Tibial artery (tissue), 4 donors: ENCODE data around the gene RBBP6.

Experiments
- DNase-seq, 2 donors: peaks; one replicate each; pipeline ENCODE4 v3.0.0-alpha.2; 2019
- H3K27ac ChIP-seq, 2 donors: fragments of 200-600 bp; sonication (generic) in 1 of 2; 1 replicate in 1 of 2; 2 replicates in 1 of 2; pipeline ENCODE4 v1.5.1; 2018 to 2019; ENCODE audit warnings: mild to moderate bottlenecking in 1 of 2
- H3K27me3 ChIP-seq, 2 donors: fragments of 200-600 bp; sonication (generic) in 1 of 2; one replicate each; pipeline versions ENCODE4 v1.5.1 to v1.6.0; 2016 to 2019
- H3K36me3 ChIP-seq, 3 donors: fragments of 200-600 bp; sonication (generic) in 2 of 3; one replicate each; pipeline ENCODE4 v1.5.1; 2016 to 2019; ENCODE audit warnings: mild to moderate bottlenecking in 2 of 3
- H3K4me1 ChIP-seq, 4 donors: fragments of 200-600 bp; sonication (generic) in 2 of 4; 1 replicate in 3 of 4; 2 replicates in 1 of 4; pipeline ENCODE4 v1.5.1; 2016 to 2019
- H3K4me3 ChIP-seq, 2 donors: fragments of 200-600 bp; sonication (generic) in 1 of 2; 1 replicate in 1 of 2; 2 replicates in 1 of 2; pipeline ENCODE4 v1.5.1; 2018 to 2019; ENCODE audit warnings: mild to moderate bottlenecking in 2 of 2
- H3K9me3 ChIP-seq, 3 donors: fragments of 200-600 bp; sonication (generic) in 1 of 3; one replicate each; pipeline ENCODE4 v1.5.1; 2016 to 2019
- intact Hi-C: fragments of 100-400 bp; cut with DNase I; formaldehyde crosslinking; loops from one replicate; pipeline ENCODE4 v1.15.0; 2023; ENCODE audit warnings: low total_unique reads
- TF ChIP-seq, protein P1 (sequence below), 2 experiments: fragments of 200-600 bp in 1 of 2; fragments of 450-650 bp in 1 of 2; IDR thresholded peaks; one replicate each; pipeline ENCODE4 v1.5.1; 2017 to 2019; ENCODE audit warnings: antibody characterized with exemption in 2 of 2, mild to moderate bottlenecking in 1 of 2, moderate library complexity in 1 of 2

The RBBP6 gene

DNA sequence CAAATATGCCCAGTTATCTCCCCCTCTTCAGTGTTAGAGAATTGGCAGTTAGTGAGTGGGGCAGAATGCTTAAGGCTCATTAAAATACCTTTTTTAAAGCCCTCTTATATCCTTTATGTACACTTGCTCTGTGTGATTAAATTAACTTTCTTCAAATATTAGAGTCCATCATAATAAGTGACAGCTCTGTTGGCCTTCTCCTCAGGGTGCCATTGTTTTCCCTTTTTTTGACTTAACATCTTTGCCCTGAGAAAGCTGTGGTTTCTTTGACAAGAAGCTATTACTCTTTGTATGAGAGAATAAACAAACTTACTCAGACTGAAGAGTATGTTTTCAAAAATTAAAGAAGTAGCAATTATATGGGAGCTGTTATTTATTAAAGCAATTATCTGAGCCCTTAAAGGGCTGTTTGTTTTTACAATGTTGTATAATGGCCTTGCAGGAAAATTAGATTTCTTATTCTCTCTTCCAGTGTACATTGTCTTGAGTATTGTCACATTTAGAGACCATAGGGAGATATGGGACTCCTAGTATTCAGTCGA lies 13.4 kb downstream of the RBBP6 start:
- intact Hi-C loops, result no loop called here
- H3K4me3 ChIP-seq, result no peak overlapping the region
- H3K36me3 ChIP-seq, result peaks cover 25 to 57% (median 53%) of the 10 kb centered on the region in 3 donors
- no peaks in the 10 kb centered on the region for H3K27me3 ChIP-seq
- no peaks in the 10 kb centered on the region for H3K9me3 ChIP-seq
- peaks cover 0 to 38% (median 3%) of the 10 kb centered on the region in 4 donors for H3K4me1 ChIP-seq
- TF ChIP-seq, protein P1, sequence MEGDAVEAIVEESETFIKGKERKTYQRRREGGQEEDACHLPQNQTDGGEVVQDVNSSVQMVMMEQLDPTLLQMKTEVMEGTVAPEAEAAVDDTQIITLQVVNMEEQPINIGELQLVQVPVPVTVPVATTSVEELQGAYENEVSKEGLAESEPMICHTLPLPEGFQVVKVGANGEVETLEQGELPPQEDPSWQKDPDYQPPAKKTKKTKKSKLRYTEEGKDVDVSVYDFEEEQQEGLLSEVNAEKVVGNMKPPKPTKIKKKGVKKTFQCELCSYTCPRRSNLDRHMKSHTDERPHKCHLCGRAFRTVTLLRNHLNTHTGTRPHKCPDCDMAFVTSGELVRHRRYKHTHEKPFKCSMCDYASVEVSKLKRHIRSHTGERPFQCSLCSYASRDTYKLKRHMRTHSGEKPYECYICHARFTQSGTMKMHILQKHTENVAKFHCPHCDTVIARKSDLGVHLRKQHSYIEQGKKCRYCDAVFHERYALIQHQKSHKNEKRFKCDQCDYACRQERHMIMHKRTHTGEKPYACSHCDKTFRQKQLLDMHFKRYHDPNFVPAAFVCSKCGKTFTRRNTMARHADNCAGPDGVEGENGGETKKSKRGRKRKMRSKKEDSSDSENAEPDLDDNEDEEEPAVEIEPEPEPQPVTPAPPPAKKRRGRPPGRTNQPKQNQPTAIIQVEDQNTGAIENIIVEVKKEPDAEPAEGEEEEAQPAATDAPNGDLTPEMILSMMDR (IDR thresholded peaks at IDR 0.05), result no peak
- no peak for DNase-seq
- no peak overlapping the region for H3K27ac ChIP-seq

DNA sequence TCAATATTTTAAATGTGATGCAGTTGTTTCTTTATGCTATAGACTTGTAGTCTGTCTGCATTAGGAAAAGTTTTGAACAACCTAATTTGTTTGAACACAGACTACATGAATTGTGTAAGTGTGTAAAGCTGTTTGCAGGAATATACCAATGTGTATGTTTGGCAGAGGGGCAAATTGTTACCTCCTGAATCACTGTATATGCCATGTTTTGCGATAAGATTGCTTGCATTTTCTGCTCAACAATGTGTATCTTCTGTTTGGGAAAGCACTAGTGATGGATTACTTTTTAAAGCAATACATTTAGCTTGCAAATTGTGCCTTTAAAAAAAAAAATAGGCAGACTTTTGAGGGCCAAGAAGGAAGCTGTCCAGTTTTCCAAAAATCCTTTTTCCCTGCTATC lies 14.6 kb downstream of the RBBP6 start:
- Histone ChIP-seq H3K9me3 (no peaks in the 10 kb centered on the region), H3K27me3 (no peaks in the 10 kb centered on the region), H3K36me3 (peaks cover 25 to 66% (median 45%) of the 10 kb centered on the region in 3 donors), H3K4me3 (no peak overlapping the region), H3K4me1 (peaks cover 0 to 32% (median 3%) of the 10 kb centered on the region in 4 donors), H3K27ac (no peak overlapping the region)
- DNase-seq, result no peak
- TF ChIP-seq, protein P1 (IDR thresholded peaks at IDR 0.05), result no peak
- intact Hi-C loops, result no loop called here

DNA sequence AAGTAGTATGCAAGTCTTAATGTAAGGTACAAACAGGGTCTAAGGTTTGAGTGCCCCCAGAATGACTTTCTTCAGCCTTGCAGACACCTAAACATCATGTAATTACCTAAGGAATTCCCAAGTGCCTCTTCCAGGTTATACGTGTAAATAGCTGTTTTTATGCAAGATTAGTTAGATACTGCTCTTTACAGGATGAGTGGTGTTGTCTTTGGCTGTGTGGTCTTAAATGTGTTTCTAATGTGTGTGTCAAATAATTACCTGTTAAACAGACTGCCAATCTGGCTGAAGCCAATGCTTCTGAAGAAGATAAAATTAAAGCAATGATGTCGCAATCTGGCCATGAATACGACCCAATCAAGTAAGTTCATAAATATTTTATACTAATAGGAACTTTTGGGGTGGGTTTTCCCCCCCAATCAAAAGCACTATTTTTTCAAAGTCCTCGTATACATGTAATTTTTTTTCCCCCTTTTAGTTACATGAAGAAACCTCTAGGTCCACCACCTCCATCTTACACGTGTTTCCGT lies 16.0 kb downstream of the RBBP6 start:
- intact Hi-C loops, result no loop called here
- TF ChIP-seq, protein P1 (IDR thresholded peaks at IDR 0.05), result no peak
- Histone ChIP-seq H3K27me3 (no peaks in the 10 kb centered on the region), H3K4me3 (no peak overlapping the region), H3K27ac (no peak overlapping the region), H3K4me1 (peaks cover 0 to 21% (median 2%) of the 10 kb centered on the region in 4 donors), H3K9me3 (no peaks in the 10 kb centered on the region), H3K36me3 (peaks cover 26 to 70% (median 51%) of the 10 kb centered on the region in 3 donors)
- no peak for DNase-seq

DNA sequence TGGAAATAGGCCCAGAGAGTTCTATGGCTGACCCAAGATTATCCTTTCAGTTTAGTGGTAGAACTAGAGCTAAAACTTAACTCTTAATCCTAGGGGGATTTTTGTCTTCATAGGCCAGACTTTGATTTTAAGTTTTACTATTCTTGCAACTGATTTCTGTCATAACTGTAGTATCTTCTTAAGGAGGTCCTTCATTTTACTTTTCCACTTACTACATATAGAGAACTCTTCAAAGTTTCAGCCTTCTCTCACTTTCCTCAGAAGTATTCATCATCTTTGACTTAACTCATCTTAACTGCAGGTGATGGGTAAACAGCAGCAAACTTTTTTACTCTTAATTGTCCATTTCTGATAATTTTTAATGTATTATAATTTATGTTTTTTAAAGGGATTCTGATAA lies 23.4 kb downstream of the RBBP6 start:
- Histone ChIP-seq H3K27me3 (no peaks in the 10 kb centered on the region), H3K4me1 (no peaks in the 10 kb centered on the region), H3K27ac (no peak overlapping the region), H3K36me3 (peaks cover 79 to 98% (median 91%) of the 10 kb centered on the region in 3 donors), H3K4me3 (no peak overlapping the region), H3K9me3 (no peaks in the 10 kb centered on the region)
- TF ChIP-seq, protein P1 (IDR thresholded peaks at IDR 0.05), result no peak
- intact Hi-C loops, result loop anchor here (10.0 kb wide), 2 partner anchors 252 to 382 kb away; no protein-coding TSS in a partner anchor
- no peak for DNase-seq

DNA sequence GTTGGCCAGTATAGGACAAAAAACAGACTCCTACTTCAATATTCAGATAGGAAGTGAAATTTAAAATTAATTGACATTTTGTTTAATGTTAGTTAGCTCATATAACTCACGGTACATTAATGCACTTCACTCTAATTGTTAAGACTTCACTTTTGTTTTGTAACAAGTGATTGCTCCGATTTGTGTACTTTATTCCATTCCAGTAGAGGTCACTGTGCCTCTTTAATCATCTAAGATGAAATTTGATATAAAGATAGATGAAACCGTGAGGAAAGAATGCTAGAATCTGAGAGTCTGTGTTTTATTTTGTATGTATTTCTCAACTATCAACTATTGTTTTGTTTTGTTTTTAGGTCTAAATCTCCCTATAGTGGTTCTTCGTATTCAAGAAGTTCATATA lies 29.0 kb downstream of the RBBP6 start:
- no peak overlapping the region for H3K27ac ChIP-seq
- no peak for DNase-seq
- no peaks in the 10 kb centered on the region for H3K27me3 ChIP-seq
- no peaks in the 10 kb centered on the region for H3K9me3 ChIP-seq
- TF ChIP-seq, protein P1 (IDR thresholded peaks at IDR 0.05), result peak; percentile 14
- H3K36me3 ChIP-seq, result peaks cover 82 to 86% (median 83%) of the 10 kb centered on the region in 3 donors
- H3K4me3 ChIP-seq, result no peak overlapping the region
- H3K4me1 ChIP-seq, result no peaks in the 10 kb centered on the region
- intact Hi-C loops, result loop anchor here (10.0 kb wide), 2 partner anchors 246 to 376 kb away; no protein-coding TSS in a partner anchor
